Stimulated activated CD4-positive, alpha-beta T cell treated with anti-CD3 and anti-CD28 coated beads, Interleukin-4, amount 100 ng/mL, for 24 hours (primary cell): Measurements from ENCODE around the gene PDRG1.
"Not testable (repeated sequence)": the region's sequence is repeated elsewhere in the genome, so short reads cannot be mapped to it uniquely, and the experiment has no call there.

Experiments
- DNase-seq: peaks from one replicate; pipeline ENCODE4 v3.0.0-alpha.2; 2020

PDRG1 gene

DNA sequence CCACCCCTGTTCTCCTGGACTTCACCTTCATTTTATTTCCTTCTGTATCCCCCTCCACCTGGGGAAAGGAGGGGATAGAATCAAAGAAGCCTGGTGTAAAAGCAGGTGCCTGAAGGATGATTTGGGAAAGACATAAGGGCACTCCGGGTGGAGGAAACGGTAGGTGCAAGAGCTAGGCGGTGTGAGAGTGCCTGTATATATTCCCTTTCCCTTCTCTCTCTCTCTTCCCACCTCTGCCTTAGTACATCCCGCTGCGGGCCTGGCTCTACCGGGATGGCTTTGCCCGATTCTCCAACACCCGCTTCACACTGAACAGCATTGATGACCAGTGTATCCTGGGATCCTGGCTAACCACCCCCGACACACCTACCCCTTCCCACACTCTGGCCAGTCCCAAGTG is 26.2 kb downstream of the PDRG1 start:
- DNase-seq = no peak

DNA sequence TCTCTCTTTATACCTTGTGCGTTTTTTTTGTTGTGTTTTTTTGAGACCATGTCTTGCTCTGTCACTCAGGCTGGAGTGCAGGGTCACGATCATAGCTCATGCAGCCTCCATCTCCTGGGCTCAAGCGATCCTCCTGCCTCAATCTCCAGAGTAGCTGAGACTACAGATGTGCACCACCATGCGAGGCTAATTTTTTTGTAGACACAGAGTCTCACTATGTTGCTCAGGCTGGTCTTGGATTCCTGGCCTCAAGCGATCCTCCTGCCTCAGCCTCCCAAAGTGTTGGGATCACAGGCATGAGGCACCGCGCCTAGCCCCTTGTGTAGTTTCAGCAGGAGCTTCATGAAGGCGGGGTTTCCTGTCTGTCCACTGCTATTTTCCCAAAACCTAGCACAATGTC is 27.3 kb downstream of the PDRG1 start:
- no peak for DNase-seq

GRCh38 chr20:31923388-31924331 is 28.2 kb downstream of the PDRG1 start:
- no peak for DNase-seq

- no peak for DNase-seq
Measured at GRCh38 chr20:31922588-31922987, 29.3 kb downstream of the PDRG1 start.

- no peak for DNase-seq
Measured at GRCh38 chr20:31922181-31922580, 29.7 kb downstream of the PDRG1 start.

- not testable (repeated sequence) for DNase-seq
Measured at GRCh38 chr20:31921480-31921879, 30.4 kb downstream of the PDRG1 start.

DNA sequence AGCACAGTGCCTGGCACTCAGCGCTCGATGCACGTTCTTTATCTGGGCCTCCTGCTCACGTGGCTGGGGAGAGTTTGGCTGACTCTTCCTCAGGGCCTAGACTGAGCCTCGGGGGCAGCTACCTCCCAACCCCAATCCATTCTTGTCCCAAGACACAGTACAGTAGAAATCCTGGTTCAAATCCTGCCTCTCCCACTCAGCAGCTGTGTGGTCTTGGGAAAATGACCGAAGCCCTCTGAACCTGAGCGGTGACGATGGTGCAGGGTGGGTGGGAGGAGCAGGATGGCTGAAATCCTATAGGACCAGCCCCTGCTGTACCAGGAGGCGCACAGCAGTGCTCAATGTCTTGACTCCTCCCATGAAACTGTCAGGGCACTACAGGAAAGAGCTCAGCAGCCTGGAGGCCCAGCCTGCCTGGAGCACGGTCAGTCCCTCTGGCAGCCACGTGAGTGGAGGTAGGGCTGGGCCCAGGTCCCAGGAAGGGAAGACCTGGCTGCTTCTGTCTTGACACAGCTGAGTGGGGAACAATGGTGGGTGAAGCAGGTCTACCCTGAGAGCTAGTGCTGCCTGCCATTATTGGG is 31.5 kb downstream of the PDRG1 start:
- DNase-seq = no peak

DNA sequence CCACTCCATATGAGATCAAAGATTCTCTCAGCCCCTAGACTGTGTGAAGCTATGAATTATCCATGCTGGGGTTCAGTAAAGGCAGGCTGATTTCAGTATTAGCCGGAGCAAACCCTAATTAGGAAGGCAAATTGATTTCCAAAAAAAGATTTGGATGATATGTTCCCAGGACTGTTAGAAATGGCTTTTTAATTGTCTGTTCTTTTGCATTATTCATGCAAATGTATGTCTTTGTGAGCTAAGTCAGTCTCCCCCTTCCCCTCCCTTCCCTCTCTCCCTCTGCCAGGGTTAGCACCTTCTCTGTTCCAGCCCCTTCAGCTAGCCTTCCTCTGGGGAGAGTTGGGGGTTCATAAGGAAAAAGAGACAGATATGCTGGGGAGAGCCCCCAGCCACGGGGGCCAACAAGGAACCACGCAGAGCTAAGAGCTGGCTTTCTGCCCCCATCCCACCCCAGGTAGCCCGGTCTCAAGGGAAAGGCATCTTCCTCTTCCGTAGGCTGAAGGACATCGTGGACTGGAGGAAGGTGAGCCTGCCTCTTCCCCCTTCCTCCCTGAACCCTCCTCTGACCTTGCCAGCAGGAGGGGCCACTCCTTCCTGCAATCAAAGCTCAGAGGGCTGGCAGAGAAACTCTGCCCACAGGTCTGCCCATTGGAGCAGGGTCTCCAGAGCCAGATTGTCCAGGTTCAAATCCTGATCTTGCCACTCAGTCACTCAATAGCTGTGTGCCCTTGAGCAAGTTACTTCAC is 32.3 kb downstream of the PDRG1 start:
- no peak for DNase-seq

DNA sequence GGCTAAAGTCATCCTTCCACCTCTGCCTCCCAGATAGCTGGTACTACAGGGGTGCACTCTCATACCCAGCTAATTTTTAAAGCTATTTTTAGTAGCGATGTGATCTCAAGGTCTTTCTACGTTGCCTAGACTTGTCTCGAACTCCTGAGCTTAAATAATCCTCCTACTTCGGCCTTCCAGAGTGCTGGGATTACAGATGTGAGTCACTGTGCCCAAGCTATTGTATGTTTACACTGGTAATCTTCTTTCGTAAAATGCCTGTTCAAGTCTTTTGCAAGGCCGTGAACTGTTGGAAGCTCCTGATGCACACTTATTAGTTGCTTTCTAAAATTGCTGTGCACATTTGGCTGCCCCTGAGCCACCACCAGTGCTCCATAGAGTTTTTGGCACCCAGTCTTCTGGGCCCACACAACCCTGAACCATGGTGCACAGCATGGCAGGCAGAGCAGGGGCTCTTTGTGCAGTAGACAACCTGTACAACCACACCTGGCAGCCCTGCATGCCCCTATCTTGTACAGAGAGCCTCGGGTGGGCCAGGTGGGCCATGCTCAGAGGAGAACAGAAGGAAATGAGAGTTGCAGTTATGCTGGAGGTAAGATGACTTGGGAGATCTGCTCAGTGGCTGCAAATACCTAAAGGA is 33.3 kb downstream of the PDRG1 start:
- DNase-seq = no peak

GRCh38 chr20:31917962-31918412 is 33.9 kb downstream of the PDRG1 start:
- not testable (repeated sequence) for DNase-seq

GRCh38 chr20:31916708-31917107 is 35.1 kb downstream of the PDRG1 start:
- no peak for DNase-seq

DNA sequence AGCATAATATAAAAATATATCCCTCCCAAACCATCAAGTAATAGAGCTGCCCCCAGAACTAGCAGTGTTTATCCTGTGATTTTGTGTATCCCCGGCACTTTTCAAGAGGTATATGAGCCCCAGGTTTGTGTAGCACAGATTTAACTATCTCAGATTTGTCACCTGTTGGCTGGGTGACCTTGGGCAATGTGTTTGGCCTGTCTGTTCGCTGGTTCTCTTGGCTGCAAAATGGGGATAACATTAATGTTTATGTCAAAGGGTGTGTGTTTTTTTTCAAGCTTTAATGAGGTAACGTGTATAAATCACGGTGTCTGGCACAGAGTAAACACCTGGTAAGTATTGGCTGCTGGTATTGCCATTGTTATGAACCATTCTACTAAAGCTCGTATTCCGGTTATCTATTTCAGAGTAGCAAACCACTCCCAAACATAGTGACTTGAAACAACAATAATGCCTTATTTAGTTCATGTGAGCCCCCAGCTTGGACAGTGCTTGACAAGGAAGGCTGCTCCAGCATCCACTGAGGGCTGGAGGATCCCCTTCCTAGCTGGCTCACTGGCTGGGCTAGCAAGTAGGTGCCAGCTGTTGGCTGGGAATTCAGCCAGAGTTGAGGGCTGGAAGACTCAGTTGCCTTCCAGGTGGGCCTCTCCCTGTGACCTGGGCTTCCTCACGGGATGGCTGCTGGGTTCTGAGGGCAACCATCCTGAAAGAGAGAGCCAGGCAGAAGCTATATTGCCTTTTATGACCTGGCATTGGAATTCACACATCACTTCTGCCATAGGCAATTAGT is 36.2 kb downstream of the PDRG1 start:
- no peak for DNase-seq

GRCh38 chr20:31914170-31914569 is 37.7 kb downstream of the PDRG1 start:
- no peak for DNase-seq

- no peak for DNase-seq
Measured at GRCh38 chr20:31913431-31914157, 38.3 kb downstream of the PDRG1 start.

- no peak for DNase-seq
Measured at GRCh38 chr20:31910071-31910803, 41.6 kb downstream of the PDRG1 start.

- DNase-seq = no peak
Measured at GRCh38 chr20:31909253-31910070, 42.4 kb downstream of the PDRG1 start.

- DNase-seq = no peak
Measured at GRCh38 chr20:31908424-31908823, 43.4 kb downstream of the PDRG1 start.

GRCh38 chr20:31908016-31908415 is 43.8 kb downstream of the PDRG1 start:
- DNase-seq = no peak

DNA sequence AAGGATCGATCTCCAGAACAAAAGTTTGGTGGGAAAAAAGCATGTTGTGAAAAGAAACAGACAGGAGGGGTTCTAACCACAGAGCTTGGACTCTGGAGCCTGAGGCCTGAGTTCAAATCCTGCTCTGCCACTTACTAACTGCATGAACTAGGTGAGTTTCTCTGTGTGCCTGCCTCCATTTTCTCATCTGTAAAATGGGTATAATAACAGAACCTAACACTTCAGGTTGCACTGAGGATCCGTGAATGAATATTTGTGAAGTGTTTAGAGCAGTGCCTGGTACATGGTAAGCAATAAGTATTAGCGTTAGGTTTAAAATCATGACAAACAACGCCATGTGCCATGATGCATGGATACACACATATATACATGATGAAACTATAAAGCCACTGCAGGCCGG is 44.8 kb downstream of the PDRG1 start:
- DNase-seq = no peak

DNA sequence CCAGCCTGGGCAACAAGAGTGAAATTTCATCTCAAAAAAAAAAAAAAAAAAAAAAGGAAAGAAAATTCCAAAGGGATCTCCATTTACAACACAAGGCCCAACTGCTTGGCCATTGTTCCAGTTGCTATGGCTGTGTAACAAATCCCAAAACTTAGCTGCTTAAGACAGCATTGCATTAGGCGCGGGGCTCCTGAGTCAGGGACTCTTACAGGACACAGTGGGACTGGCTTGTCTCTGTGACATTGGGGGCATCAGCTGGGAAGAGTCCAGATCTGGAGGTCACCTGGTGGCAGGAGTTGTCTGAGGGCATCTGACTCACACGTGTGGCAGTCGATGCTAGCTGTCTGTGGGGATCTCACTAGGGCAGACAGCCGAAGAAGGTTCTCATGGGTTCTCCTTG is 45.8 kb downstream of the PDRG1 start:
- DNase-seq = no peak
